Naive thymus-derived CD8-positive, alpha-beta T cell (primary cell): Measurements from ENCODE around the gene ODAD4. TPM values are rescaled to one million over a fixed set of nuclear protein-coding genes. Genes with fewer than 3 reads are reported as not detected.
"Not testable (repeated sequence)": the region's sequence is repeated elsewhere in the genome, so short reads cannot be mapped to it uniquely, and the experiment has no call there.

Experiments used
- ATAC-seq, 2 donors: fragments of 150-1000 bp; cut with Tn5 transposase in 1 of 2; sonication (Bioruptor Pico), chemical (Tn5 transposase) in 1 of 2; 1 replicate in 1 of 2; 2 replicates in 1 of 2; pipeline ENCODE4 v1.10.0; 2021; ENCODE audit warnings: mild to moderate bottlenecking in 2 of 2, moderate library complexity in 2 of 2
- POLR2A ChIA-PET: fragments of 350-600 bp; sonication (Branson Sonifier 250); formaldehyde crosslinking; loops from one replicate; lab custom pipeline; 2021; ENCODE audit warnings: antibody characterized with exemption; lab: Charles Lee
- DNase-seq, 10 donors: peaks; one replicate each; pipeline versions ENCODE4 v3.0.0 to v3.0.0-alpha.2; 2020 to 2022
- H3K27ac Mint-ChIP-seq, 10 donors: one replicate each; pipeline ENCODE4 v1.8.0; 2020 to 2022; ENCODE audit warnings: mild to moderate bottlenecking in 10 of 10, mixed read lengths in 10 of 10, moderate library complexity in 4 of 10, inconsistent platforms in 1 of 10
- H3K27me3 Mint-ChIP-seq, 5 donors: one replicate each; pipeline ENCODE4 v1.8.0; 2021 to 2022; ENCODE audit warnings: mixed read lengths in 5 of 5
- H3K36me3 Mint-ChIP-seq, 3 donors: one replicate each; pipeline ENCODE4 v1.8.0; 2020 to 2022; ENCODE audit warnings: mixed read lengths in 3 of 3, mild to moderate bottlenecking in 2 of 3, inconsistent platforms in 1 of 3
- H3K4me1 Mint-ChIP-seq, 4 donors: one replicate each; pipeline ENCODE4 v1.8.0; 2021 to 2022; ENCODE audit warnings: mixed read lengths in 4 of 4
- H3K4me3 Mint-ChIP-seq, 10 donors: one replicate each; pipeline ENCODE4 v1.8.0; 2020 to 2022; ENCODE audit warnings: mild to moderate bottlenecking in 10 of 10, mixed read lengths in 10 of 10, moderate library complexity in 6 of 10, inconsistent platforms in 1 of 10
- H3K9me3 Mint-ChIP-seq, 9 donors: one replicate each; pipeline ENCODE4 v1.8.0; 2020 to 2022; ENCODE audit warnings: mixed read lengths in 9 of 9, mild to moderate bottlenecking in 3 of 9, inconsistent platforms in 1 of 9, moderate library complexity in 1 of 9
- polyA plus RNA-seq, 3 donors: library from polyadenylated mRNA; unstranded; fragments of 300-500 nt; fragmentation: Illumina TruSeq; gene quantifications; one replicate each; pipeline ENCODE4 v1.2.3, GENCODE V29; 2021
- total RNA-seq, 8 experiments: library from RNA in 2 of 8; stranded (reverse) in 2 of 8; gene quantifications; one replicate each; pipeline ENCODE4 v1.2.3 and lab custom pipeline; 2021 to 2026

ODAD4 gene
- total and polyA plus RNA-seq, 5 experiments from 2014 or later, result 0.08 to 0.09 TPM; not detected in 3

DNA sequence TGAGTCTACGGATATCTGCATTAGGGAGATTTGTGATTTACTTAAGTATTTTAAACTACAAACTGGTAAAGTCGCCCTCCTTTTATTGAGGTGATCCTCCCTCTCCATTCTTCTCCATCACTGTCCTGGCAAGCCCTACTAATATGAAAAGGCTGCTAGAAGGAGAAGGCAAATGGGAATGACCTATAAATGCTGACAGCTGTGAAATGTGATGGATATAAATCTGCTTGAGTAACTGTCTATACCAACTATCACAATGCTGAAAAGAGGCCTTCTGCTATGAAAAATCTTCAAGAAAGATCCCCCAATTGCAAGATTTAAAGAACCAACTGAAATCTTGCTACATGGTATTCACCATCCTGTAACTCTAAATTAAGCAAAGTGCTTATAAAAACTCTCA, 71.3 kb downstream of the ODAD4 start:
- H3K9me3 Mint-ChIP-seq, result no peaks in the 10 kb centered on the region
- POLR2A ChIA-PET, result no interaction called here

DNA sequence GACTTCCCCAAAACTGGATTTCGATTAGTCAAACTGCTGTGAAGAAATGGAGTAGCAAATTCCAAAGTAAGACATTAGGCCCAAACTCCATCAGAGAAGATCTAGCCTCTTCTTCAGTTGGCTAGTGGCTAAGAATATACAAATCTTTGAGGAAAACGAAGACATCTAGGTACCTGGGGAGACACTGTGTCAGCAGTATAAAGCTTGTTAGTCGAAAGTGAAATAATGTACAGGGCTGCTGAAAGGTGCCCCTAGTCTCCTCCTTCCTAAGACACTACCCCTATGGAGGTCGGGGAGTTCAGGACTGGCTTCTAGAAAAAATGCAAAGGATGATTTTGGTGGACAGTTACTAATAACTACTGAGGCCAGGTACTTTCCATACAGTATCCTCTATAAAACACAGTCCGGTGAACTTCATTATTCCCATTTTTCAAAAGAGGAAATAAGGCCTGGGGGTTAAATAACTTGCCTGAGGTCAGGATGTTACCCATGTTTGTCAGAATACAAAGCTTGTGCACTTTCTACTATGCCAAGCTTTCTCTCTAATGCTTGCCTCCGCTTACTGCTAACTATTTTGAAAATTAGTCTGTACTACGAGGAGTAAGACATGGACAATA, 71.9 kb downstream of the ODAD4 start:
- DNase-seq (no peak), ATAC-seq (no peak)
- H3K36me3 Mint-ChIP-seq, result peaks cover 0 to 64% (median 4%) of the 10 kb centered on the region in 3 donors
- H3K4me1 Mint-ChIP-seq, result peaks cover 12 to 31% (median 26%) of the 10 kb centered on the region in 4 donors
- POLR2A ChIA-PET, result no interaction called here
- no peaks in the 10 kb centered on the region for H3K9me3 Mint-ChIP-seq
- no peak overlapping the region for H3K27ac Mint-ChIP-seq
- no peak overlapping the region for H3K4me3 Mint-ChIP-seq
- H3K27me3 Mint-ChIP-seq, result no peaks in the 10 kb centered on the region

More for the DNA sequence above, 71.3 kb downstream of the ODAD4 start:
- DNase-seq, result no peak
- Mint-ChIP-seq H3K4me1 (peaks cover 9 to 26% (median 22%) of the 10 kb centered on the region in 4 donors), H3K27ac (peak overlapping the region in 2 of 10 donors; percentile 15 to 41), H3K27me3 (no peaks in the 10 kb centered on the region), H3K4me3 (no peak overlapping the region), H3K36me3 (peaks cover 0 to 66% (median 7%) of the 10 kb centered on the region in 3 donors)
- no peak for ATAC-seq

DNA sequence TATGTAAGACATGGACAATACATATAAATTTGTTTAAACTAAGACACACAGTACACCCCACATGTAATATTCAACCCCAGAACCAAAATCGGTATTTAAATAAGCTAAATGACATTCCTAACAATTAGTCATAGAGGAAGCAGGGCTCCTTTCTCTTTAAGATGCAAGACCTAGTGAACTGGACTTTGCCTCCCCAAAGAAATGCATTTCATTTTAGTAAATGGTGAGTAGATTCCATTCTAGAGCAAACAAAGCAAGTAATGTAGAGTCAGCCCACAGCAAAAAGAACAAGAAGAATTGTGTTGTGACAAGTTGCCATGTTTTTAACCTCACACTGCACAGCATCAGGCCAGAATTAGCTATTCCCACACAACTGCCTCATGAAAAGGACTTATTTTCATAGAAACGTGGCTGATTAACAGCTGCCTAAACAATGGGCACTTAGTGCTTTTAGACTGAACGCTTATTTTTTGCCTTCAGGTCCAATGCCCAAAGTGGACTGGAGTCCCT, 72.4 kb downstream of the ODAD4 start:
- H3K9me3 Mint-ChIP-seq, result no peaks in the 10 kb centered on the region
- ATAC-seq (no peak), DNase-seq (no peak)
- H3K4me1 Mint-ChIP-seq, result peaks cover 12 to 31% (median 27%) of the 10 kb centered on the region in 4 donors
- POLR2A ChIA-PET, result interaction anchor here (0.7 kb wide), 1 partner anchor 13 kb away, joined by 3 read pairs; no protein-coding TSS in a partner anchor
- H3K36me3 Mint-ChIP-seq, result peaks cover 0 to 58% (median 4%) of the 10 kb centered on the region in 3 donors
- H3K4me3 Mint-ChIP-seq, result no peak overlapping the region
- H3K27me3 Mint-ChIP-seq, result no peaks in the 10 kb centered on the region
- peak overlapping the region in 1 of 10 donors; percentile 36 for H3K27ac Mint-ChIP-seq

DNA sequence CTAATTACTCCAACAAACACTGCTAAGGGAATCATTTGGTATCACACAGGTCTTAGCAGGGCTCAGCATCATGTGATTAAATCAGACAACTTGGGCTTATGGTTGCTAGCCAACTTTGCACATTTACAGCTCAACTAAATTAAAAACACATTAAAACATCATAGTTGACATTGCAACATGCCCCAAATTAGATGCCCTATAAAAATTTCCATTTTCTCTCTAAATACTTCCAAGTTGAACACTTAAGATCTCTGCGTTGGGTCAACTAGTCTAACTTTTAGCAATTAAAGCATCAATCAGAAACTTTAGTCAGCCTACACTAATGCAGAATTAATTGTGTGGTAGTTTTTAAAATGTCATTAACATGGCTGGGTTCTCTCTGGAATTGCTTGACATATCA, 74.7 kb downstream of the ODAD4 start:
- peaks cover 0 to 43% (median 3%) of the 10 kb centered on the region in 3 donors for H3K36me3 Mint-ChIP-seq
- H3K27ac Mint-ChIP-seq, result peak overlapping the region in 2 of 10 donors; percentile 32 to 68
- H3K4me1 Mint-ChIP-seq, result peaks cover 14 to 44% (median 40%) of the 10 kb centered on the region in 4 donors
- no peaks in the 10 kb centered on the region for H3K27me3 Mint-ChIP-seq
- POLR2A ChIA-PET, result no interaction called here
- ATAC-seq, result no peak
- H3K4me3 Mint-ChIP-seq, result no peak overlapping the region
- no peaks in the 10 kb centered on the region for H3K9me3 Mint-ChIP-seq
- no peak for DNase-seq

DNA sequence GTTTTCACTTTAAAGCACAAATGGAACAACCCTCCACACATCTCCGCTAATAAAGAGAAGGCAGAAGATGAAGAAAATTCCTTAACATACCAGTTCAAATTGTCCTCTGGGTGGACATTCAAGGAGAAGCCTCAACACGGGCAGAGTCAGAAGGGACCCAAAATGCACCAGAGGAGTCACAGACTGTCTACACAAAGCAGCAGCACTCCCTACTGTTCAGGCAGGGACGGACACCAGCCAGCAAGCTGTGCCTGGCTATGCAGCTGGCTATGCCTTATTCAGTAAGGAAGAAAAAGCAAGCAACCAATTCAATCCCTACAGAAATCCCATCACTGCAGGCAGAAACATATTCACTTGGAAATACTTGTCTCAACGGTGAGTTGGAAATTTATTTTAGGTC, 78.8 kb downstream of the ODAD4 start:
- DNase-seq (no peak), ATAC-seq (no peak)
- H3K36me3 Mint-ChIP-seq, result peaks cover 0 to 20% (median 0%) of the 10 kb centered on the region in 3 donors
- H3K27me3 Mint-ChIP-seq, result no peaks in the 10 kb centered on the region
- POLR2A ChIA-PET, result no interaction called here
- no peaks in the 10 kb centered on the region for H3K9me3 Mint-ChIP-seq
- peaks cover 28 to 70% (median 66%) of the 10 kb centered on the region in 4 donors for H3K4me1 Mint-ChIP-seq
- H3K4me3 Mint-ChIP-seq, result peak overlapping the region in 1 of 10 donors; percentile 26
- peak overlapping the region in 3 of 10 donors; percentile 32 to 79 (median 38) for H3K27ac Mint-ChIP-seq

DNA sequence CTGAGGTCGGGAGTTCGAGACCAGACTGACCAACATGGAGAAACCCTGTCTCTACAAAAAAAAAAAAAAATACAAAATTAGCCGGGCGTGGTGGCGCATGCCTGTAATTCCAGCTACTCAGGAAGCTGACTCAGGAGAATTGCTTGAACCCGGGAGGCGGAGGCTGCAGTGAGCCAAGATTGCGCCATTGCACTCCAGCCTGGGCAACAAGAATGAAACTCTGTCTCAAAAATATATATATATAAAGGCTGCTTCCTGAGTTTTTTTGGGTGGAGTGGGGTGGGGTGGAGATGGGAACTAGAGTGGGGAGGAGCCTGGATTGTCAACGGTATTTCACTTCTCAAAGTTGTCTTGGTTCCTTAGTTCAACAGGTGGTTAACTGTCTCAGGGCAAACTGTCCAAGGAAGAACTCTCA, 79.9 kb downstream of the ODAD4 start:
- peak overlapping the region in 2 of 10 donors; percentile 11 to 83 for H3K27ac Mint-ChIP-seq
- H3K4me1 Mint-ChIP-seq, result peaks cover 25 to 63% (median 60%) of the 10 kb centered on the region in 4 donors
- H3K36me3 Mint-ChIP-seq, result peaks cover 0 to 24% (median 0%) of the 10 kb centered on the region in 3 donors
- POLR2A ChIA-PET, result interaction anchor here (0.7 kb wide), 1 partner anchor 40 kb away, joined by 3 read pairs; no protein-coding TSS in a partner anchor
- ATAC-seq, H3K27me3 Mint-ChIP-seq, H3K9me3 Mint-ChIP-seq, DNase-seq: not testable (repeated sequence)
- H3K4me3 Mint-ChIP-seq, result peak overlapping the region in 1 of 10 donors; percentile 1

DNA sequence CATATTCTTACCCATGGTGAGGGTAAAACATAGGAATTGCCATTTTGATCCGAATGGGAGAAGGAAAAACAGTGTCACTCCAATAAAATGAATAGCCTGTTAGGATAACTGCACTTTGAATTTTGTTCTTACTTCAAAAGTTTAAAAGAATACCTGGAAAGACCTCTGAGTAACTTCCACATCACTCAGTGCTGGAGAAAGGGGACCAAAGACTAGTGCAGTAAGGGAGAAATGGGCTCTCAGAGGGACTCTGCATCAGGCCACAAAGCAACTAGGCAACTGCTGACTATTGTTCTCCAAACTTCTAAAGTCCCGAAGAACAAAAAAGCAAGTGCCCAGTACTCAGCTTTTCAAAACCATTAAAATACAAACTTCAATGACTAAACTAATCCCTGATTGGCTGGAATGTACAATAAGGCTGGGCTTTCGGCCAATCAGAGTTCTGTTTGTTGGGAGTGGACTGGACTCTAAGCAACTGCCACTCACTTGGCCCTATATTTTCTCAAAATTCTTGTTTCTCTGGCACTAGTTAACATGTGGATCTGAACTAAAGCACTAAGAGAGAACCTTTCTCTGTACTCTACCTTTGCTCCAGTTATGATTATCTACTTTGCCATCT, 80.6 kb downstream of the ODAD4 start:
- peak overlapping the region in 5 of 10 donors; percentile 11 to 55 (median 45) for H3K27ac Mint-ChIP-seq
- DNase-seq (no peak), ATAC-seq (no peak)
- peaks cover 26 to 68% (median 65%) of the 10 kb centered on the region in 4 donors for H3K4me1 Mint-ChIP-seq
- no peaks in the 10 kb centered on the region for H3K9me3 Mint-ChIP-seq
- peaks cover 0 to 24% (median 0%) of the 10 kb centered on the region in 3 donors for H3K36me3 Mint-ChIP-seq
- H3K4me3 Mint-ChIP-seq, result peak overlapping the region in 3 of 10 donors; percentile 6 to 12 (median 9)
- no peaks in the 10 kb centered on the region for H3K27me3 Mint-ChIP-seq
- POLR2A ChIA-PET, result no interaction called here

DNA sequence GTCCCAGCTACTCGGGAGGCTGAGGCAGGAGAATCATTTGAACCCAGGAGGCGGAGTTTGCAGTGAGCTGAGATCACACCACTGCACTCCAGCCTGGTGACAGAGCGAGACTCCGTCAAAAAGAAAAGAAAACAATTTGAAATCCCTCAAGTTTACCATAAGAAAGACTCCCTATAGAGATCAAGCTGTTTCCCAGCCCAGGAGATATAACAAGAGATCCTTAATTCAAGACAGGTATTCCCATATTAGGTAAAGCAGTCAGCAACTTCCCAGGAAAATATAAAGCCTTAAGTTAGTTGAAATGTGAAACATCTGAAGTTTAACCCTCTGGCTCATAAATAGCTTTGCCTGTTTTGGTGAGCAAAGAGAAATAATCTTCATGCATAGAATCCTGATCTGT, 81.9 kb downstream of the ODAD4 start:
- POLR2A ChIA-PET, result interaction anchor here (0.6 kb wide), 2 partner anchors 12 to 238 kb away, joined by 4 read pairs; no protein-coding TSS in a partner anchor

DNA sequence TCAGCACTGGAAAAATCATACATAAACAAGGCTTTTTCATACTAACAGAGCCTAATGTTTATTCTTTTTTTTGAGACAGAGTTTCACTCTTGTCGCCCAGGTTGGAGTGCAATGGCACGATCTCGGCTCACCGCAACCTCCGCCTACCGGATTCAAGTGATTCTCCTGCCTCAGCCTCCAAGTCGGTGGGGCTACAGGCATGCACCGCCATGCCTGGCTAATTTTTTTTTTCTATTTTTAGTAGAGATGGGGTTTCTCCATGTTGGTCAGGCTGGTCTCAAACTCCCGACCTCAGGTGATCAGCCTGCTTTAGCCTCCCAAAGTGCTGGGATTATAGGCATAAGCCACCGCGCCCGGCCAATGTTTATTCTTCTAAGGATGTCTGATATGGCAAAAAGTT, 83.3 kb downstream of the ODAD4 start:
- H3K4me1 Mint-ChIP-seq, result peaks cover 33 to 87% (median 83%) of the 10 kb centered on the region in 4 donors
- ATAC-seq, H3K9me3 Mint-ChIP-seq, DNase-seq, H3K27me3 Mint-ChIP-seq, POLR2A ChIA-PET: not testable (repeated sequence)
- peaks cover 0 to 18% (median 9%) of the 10 kb centered on the region in 3 donors for H3K36me3 Mint-ChIP-seq
- peak overlapping the region in 3 of 10 donors; percentile 22 to 26 (median 26) for H3K4me3 Mint-ChIP-seq
- H3K27ac Mint-ChIP-seq, result peak overlapping the region in 4 of 10 donors; percentile 15 to 66 (median 44)

More for the DNA sequence above, 81.9 kb downstream of the ODAD4 start:
- Mint-ChIP-seq H3K36me3 (peaks cover 0 to 21% (median 9%) of the 10 kb centered on the region in 3 donors), H3K4me3 (peak overlapping the region in 2 of 10 donors; percentile 39 to 54), H3K4me1 (peaks cover 25 to 75% (median 71%) of the 10 kb centered on the region in 4 donors), H3K27ac (peak overlapping the region in 3 of 10 donors; percentile 8 to 66 (median 12))
- not testable (repeated sequence) for H3K9me3 Mint-ChIP-seq, DNase-seq, H3K27me3 Mint-ChIP-seq, ATAC-seq

Other genes with a start within 250 kb of the ODAD4 start
- gene EIF1, start 241.7 kb upstream of the ODAD4 start, total RNA-seq, result 1,000 to 10,000 TPM; 1,007 to 1,051 TPM
- gene EIF1, start 241.7 kb upstream of the ODAD4 start, polyA plus RNA-seq, result 1,000 to 10,000 TPM; 1,100 to 1,335 (median 1,160) TPM
- not detected for gene GAST, start 218.3 kb upstream of the ODAD4 start, total RNA-seq
- not detected for gene GAST, start 218.3 kb upstream of the ODAD4 start, polyA plus RNA-seq
- gene HAP1, start 196.0 kb upstream of the ODAD4 start, total RNA-seq, result under 1 TPM in 1 of 2 experiments, not detected in 1; 0.11 TPM
- gene HAP1, start 196.0 kb upstream of the ODAD4 start, polyA plus RNA-seq, result not detected
- gene JUP, start 143.9 kb upstream of the ODAD4 start, total RNA-seq, result 1 to 10 TPM; 4.0 to 4.7 TPM
- under 1 TPM; 0.14 to 0.55 (median 0.30) TPM for gene JUP, start 143.9 kb upstream of the ODAD4 start, polyA plus RNA-seq
- 1 to 10 TPM; 4.4 to 6.0 TPM for gene P3H4, start 118.7 kb upstream of the ODAD4 start, total RNA-seq
- gene P3H4, start 118.7 kb upstream of the ODAD4 start, polyA plus RNA-seq, result 1 to 10 TPM; 4.0 to 6.2 (median 5.8) TPM
- gene FKBP10, start 117.6 kb upstream of the ODAD4 start, total RNA-seq, result not detected
- gene FKBP10, start 117.6 kb upstream of the ODAD4 start, polyA plus RNA-seq, result not detected
- gene NT5C3B, start 94.4 kb upstream of the ODAD4 start, total RNA-seq, result 10 to 100 TPM; 51.3 to 54.0 TPM
- gene NT5C3B, start 94.4 kb upstream of the ODAD4 start, polyA plus RNA-seq, result 10 to 100 TPM; 38.4 to 64.7 (median 41.5) TPM
- not detected for gene KLHL10, start 92.8 kb upstream of the ODAD4 start, total RNA-seq
- gene KLHL10, start 92.8 kb upstream of the ODAD4 start, polyA plus RNA-seq, result under 1 TPM in 1 of 3 donors, not detected in 2; 0.09 TPM
- 10 to 100 TPM; 21.6 to 22.6 TPM for gene KLHL11, start 65.2 kb upstream of the ODAD4 start, total RNA-seq
- 1 to 10 TPM; 5.0 to 6.3 (median 5.4) TPM for gene KLHL11, start 65.2 kb upstream of the ODAD4 start, polyA plus RNA-seq
- 10 to 100 TPM; 69.9 to 79.3 TPM for gene ACLY, start 11.7 kb upstream of the ODAD4 start, total RNA-seq
- 10 to 100 TPM; 42.7 to 61.3 (median 50.1) TPM for gene ACLY, start 11.7 kb upstream of the ODAD4 start, polyA plus RNA-seq
- 10 to 100 TPM; 30.6 to 34.1 TPM for gene CNP, start 36.2 kb downstream of the ODAD4 start, total RNA-seq
- 10 to 100 TPM; 27.0 to 33.6 (median 27.5) TPM for gene CNP, start 36.2 kb downstream of the ODAD4 start, polyA plus RNA-seq
- gene DNAJC7, start 86.8 kb downstream of the ODAD4 start, total RNA-seq, result 100 to 1,000 TPM; 118 to 129 TPM
- gene DNAJC7, start 86.8 kb downstream of the ODAD4 start, polyA plus RNA-seq, result 10 to 100 TPM; 63.6 to 70.1 (median 66.2) TPM
- gene NKIRAS2, start 89.5 kb downstream of the ODAD4 start, total RNA-seq, result 10 to 100 TPM; 19.1 to 19.2 TPM
- 10 to 100 TPM; 20.5 to 30.2 (median 21.9) TPM for gene NKIRAS2, start 89.5 kb downstream of the ODAD4 start, polyA plus RNA-seq
- under 1 TPM; 0.52 to 0.94 TPM for gene C17orf113, start 120.0 kb downstream of the ODAD4 start, total RNA-seq
- gene C17orf113, start 120.0 kb downstream of the ODAD4 start, polyA plus RNA-seq, result under 1 TPM; 0.09 to 0.33 (median 0.13) TPM
- under 1 TPM; 0.18 to 0.36 TPM for gene ZNF385C, start 167.9 kb downstream of the ODAD4 start, total RNA-seq
- gene ZNF385C, start 167.9 kb downstream of the ODAD4 start, polyA plus RNA-seq, result under 1 TPM in 2 of 3 donors, not detected in 1; 0.09 to 0.10 TPM
- 10 to 100 TPM; 53.1 to 57.3 TPM for gene DHX58, start 182.1 kb downstream of the ODAD4 start, total RNA-seq
- gene DHX58, start 182.1 kb downstream of the ODAD4 start, polyA plus RNA-seq, result 10 to 100 TPM in 2 of 3 donors, 1 to 10 TPM in 1; 7.3 to 21.7 (median 13.6) TPM
- gene KAT2A, start 190.8 kb downstream of the ODAD4 start, total RNA-seq, result 10 to 100 TPM; 65.3 to 73.3 TPM
- 10 to 100 TPM in 1 of 3 donors, 1 to 10 TPM in 2; 5.1 to 11.8 (median 8.8) TPM for gene KAT2A, start 190.8 kb downstream of the ODAD4 start, polyA plus RNA-seq
- gene HSPB9, start 192.2 kb downstream of the ODAD4 start, total RNA-seq, result not detected
- gene HSPB9, start 192.2 kb downstream of the ODAD4 start, polyA plus RNA-seq, result not detected
- 10 to 100 TPM; 63.6 to 73.5 TPM for gene RAB5C, start 224.4 kb downstream of the ODAD4 start, total RNA-seq
- gene RAB5C, start 224.4 kb downstream of the ODAD4 start, polyA plus RNA-seq, result 10 to 100 TPM; 57.3 to 88.4 (median 60.6) TPM